Measurements from ENCODE around the gene ZNF488. TPM values are rescaled to one million over a fixed set of nuclear protein-coding genes. Genes with fewer than 3 reads are reported as not detected.

Gene ZNF488
- total and polyA plus RNA-seq, 2 donors (not counting 1 experiment from before 2014, with no cell fraction given): 0.07 TPM; not detected in 1

DNA sequence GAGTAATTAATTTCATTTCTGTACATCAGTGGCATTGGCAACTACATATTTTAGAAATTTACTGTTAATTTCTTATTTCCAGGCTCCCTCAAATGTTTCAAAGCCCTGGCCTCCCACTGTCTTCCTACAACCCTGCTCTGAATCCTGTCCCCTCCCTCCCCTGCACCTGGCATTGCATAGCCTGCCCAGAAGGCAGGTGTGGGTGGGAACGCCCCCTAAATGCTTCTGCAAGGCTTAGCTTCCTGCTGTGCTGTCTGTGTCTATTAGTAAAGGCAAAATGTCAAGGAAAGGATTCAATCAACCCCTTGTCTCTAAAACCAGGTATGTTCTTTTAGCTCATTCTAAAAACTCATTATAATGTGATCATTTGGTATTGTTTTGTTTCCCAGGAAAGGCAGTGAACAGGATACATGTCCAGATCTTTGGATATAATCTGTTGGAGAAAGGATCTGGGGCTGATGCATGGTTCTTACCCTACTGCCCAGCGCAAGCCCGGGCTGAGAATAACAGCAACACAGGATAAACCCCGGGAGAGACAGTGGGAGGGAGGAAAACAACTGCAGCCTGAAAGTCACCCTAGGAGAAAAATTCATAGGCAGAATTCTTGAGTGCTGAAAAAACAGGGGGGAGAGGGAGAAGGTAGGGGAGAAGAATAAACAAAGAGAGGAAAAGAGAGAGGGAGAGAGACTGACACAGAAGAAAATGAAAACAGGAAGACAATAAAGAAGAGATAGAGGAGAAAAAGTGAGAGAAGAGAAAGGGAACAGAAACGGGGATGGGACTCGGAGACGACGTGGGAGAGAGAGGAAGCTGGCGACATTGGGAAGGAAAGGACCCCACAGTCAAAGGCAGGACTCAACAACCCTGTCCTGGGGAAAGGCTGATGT, 589 bp downstream of the ZNF488 start:
- H3K27me3 ChIP-seq (ENCODE audit: control insufficient read depth, insufficient read depth, low read length): peaks cover 28% of the 10 kb centered on the region
- H3K9me3 ChIP-seq (ENCODE audit: control insufficient read depth, insufficient read depth, low read depth, low read length): no peaks in the 10 kb centered on the region
- H3K36me3 ChIP-seq (ENCODE audit: control insufficient read depth, insufficient read depth, low read length): no peaks in the 10 kb centered on the region
- peak overlapping the region; percentile 53 to 78 (median 68) for H3K4me3 ChIP-seq (replicated peaks in 1 of 4; ENCODE audit: control extremely low read depth in 1 of 4, insufficient read depth in 1 of 4, low read depth in 3 of 4, low read length in 4 of 4)
- no peaks in the 10 kb centered on the region for H3K4me1 ChIP-seq (ENCODE audit: control insufficient read depth, extremely low read depth, insufficient read depth, low read length)
- no peak overlapping the region for H3K9ac ChIP-seq (ENCODE audit: insufficient read depth, low read length)
- H4K20me1 ChIP-seq (ENCODE audit: control insufficient read depth, extremely low read depth, insufficient read depth, low read length): no peaks in the 10 kb centered on the region
- H3K4me2 ChIP-seq (ENCODE audit: extremely low read depth, insufficient read depth, low read length): peak overlapping the region; percentile 85
- H3K27ac ChIP-seq (ENCODE audit: insufficient read depth, low read length): no peak overlapping the region
- TF ChIP-seq, protein P1, sequence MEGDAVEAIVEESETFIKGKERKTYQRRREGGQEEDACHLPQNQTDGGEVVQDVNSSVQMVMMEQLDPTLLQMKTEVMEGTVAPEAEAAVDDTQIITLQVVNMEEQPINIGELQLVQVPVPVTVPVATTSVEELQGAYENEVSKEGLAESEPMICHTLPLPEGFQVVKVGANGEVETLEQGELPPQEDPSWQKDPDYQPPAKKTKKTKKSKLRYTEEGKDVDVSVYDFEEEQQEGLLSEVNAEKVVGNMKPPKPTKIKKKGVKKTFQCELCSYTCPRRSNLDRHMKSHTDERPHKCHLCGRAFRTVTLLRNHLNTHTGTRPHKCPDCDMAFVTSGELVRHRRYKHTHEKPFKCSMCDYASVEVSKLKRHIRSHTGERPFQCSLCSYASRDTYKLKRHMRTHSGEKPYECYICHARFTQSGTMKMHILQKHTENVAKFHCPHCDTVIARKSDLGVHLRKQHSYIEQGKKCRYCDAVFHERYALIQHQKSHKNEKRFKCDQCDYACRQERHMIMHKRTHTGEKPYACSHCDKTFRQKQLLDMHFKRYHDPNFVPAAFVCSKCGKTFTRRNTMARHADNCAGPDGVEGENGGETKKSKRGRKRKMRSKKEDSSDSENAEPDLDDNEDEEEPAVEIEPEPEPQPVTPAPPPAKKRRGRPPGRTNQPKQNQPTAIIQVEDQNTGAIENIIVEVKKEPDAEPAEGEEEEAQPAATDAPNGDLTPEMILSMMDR (conservative IDR thresholded peaks at IDR 0.05 in 1 of 2, IDR thresholded peaks at IDR 0.05 in 1 of 2; ENCODE audit: low read depth in 1 of 2, low read length in 2 of 2): no peak
- TF ChIP-seq EZH2 (IDR thresholded peaks at IDR 0.05; ENCODE audit: low read length, missing control alignments): no peak
- no peaks in the 10 kb centered on the region for H3K79me2 ChIP-seq (ENCODE audit: control insufficient read depth, insufficient read depth, low read length)
- H2AFZ ChIP-seq (ENCODE audit: low read length): peak overlapping the region; percentile 21
- no peak for DNase-seq (ENCODE audit: low read depth in 2 of 2)

DNA sequence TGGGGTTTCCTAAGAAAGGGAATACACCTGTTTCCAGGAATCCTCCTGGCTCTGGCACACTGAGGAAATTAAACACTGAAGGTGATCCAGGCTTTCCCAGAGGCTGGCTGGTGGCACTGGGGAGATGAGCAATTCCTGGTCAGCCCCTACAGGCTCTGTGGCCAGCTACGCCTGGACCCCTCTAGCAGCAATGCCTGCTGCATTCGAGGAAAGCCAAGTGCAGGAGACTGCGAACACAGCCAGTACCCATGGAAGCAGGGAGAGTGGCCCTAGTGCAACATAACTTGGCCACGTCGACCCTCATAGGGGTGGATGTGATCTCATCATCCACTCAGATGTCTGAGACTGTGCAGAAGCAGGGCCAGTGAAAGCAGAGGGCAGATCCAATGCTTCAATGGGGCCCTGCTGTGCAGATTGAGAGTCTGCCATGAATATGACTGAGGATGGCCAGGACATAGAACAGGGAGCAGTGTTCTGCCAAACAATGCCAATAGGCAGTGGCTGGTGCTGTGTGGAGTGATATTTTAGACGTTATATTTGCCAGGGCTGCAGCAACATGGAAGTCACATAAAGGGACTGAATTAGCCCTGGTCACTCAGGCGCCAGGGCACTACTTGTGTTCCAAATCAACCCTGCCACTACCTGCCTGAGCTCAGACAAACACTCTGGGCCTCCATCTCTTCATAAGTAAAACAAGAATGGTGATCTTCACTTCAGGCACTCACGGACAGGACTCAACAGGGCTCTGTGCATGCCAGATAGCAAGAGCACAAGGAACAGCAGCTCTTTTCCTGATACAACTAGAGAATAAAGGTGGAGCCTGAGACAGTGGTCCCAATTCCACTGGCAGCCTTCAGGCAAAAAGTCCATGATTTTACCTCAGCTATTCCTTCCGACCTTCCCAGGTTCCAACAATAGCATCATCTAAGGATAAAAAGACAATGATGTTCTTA, 2.4 kb downstream of the ZNF488 start:
- Histone ChIP-seq H3K27ac (ENCODE audit: insufficient read depth, low read length) (no peak overlapping the region), H3K36me3 (ENCODE audit: control insufficient read depth, insufficient read depth, low read length) (no peaks in the 10 kb centered on the region), H3K79me2 (ENCODE audit: control insufficient read depth, insufficient read depth, low read length) (no peaks in the 10 kb centered on the region), H3K4me1 (ENCODE audit: control insufficient read depth, extremely low read depth, insufficient read depth, low read length) (no peaks in the 10 kb centered on the region), H3K4me2 (ENCODE audit: extremely low read depth, insufficient read depth, low read length) (no peak overlapping the region), H4K20me1 (ENCODE audit: control insufficient read depth, extremely low read depth, insufficient read depth, low read length) (no peaks in the 10 kb centered on the region), H2AFZ (ENCODE audit: low read length) (no peak overlapping the region), H3K9ac (ENCODE audit: insufficient read depth, low read length) (no peak overlapping the region), H3K9me3 (ENCODE audit: control insufficient read depth, insufficient read depth, low read depth, low read length) (no peaks in the 10 kb centered on the region), H3K4me3 (replicated peaks in 1 of 4; ENCODE audit: control extremely low read depth in 1 of 4, insufficient read depth in 1 of 4, low read depth in 3 of 4, low read length in 4 of 4) (no peak overlapping the region), H3K27me3 (ENCODE audit: control insufficient read depth, insufficient read depth, low read length) (peaks cover 25% of the 10 kb centered on the region)
- no peak for TF ChIP-seq EZH2 (IDR thresholded peaks at IDR 0.05; ENCODE audit: low read length, missing control alignments)
- TF ChIP-seq, protein P1 (conservative IDR thresholded peaks at IDR 0.05 in 1 of 2, IDR thresholded peaks at IDR 0.05 in 1 of 2; ENCODE audit: low read depth in 1 of 2, low read length in 2 of 2): no peak
- DNase-seq (ENCODE audit: low read depth in 2 of 2): no peak

DNA sequence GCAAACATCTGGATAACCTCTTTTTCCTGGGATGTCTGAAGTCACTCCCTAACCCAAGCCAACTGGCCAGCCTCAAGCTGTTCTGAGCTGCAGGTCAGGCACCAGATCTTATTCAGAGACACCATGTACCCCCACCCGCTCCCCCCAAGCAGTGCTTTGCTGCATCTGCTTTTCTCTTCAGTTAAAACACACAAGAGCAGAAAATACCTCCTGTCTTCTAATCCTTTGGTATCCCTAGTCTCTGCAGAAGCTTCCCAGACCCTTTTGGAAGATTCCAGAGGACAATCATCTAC, 3.0 kb downstream of the ZNF488 start:
- no peaks in the 10 kb centered on the region for H4K20me1 ChIP-seq (ENCODE audit: control insufficient read depth, extremely low read depth, insufficient read depth, low read length)
- no peak overlapping the region for H2AFZ ChIP-seq (ENCODE audit: low read length)
- DNase-seq (ENCODE audit: low read depth in 2 of 2): no peak
- H3K9ac ChIP-seq (ENCODE audit: insufficient read depth, low read length): no peak overlapping the region
- no peak overlapping the region for H3K27ac ChIP-seq (ENCODE audit: insufficient read depth, low read length)
- H3K27me3 ChIP-seq (ENCODE audit: control insufficient read depth, insufficient read depth, low read length): peaks cover 26% of the 10 kb centered on the region
- TF ChIP-seq, protein P1 (conservative IDR thresholded peaks at IDR 0.05 in 1 of 2, IDR thresholded peaks at IDR 0.05 in 1 of 2; ENCODE audit: low read depth in 1 of 2, low read length in 2 of 2): no peak
- no peak for TF ChIP-seq EZH2 (IDR thresholded peaks at IDR 0.05; ENCODE audit: low read length, missing control alignments)
- H3K36me3 ChIP-seq (ENCODE audit: control insufficient read depth, insufficient read depth, low read length): no peaks in the 10 kb centered on the region
- H3K9me3 ChIP-seq (ENCODE audit: control insufficient read depth, insufficient read depth, low read depth, low read length): no peaks in the 10 kb centered on the region
- no peak overlapping the region for H3K4me2 ChIP-seq (ENCODE audit: extremely low read depth, insufficient read depth, low read length)
- H3K4me1 ChIP-seq (ENCODE audit: control insufficient read depth, extremely low read depth, insufficient read depth, low read length): no peaks in the 10 kb centered on the region
- no peaks in the 10 kb centered on the region for H3K79me2 ChIP-seq (ENCODE audit: control insufficient read depth, insufficient read depth, low read length)
- no peak overlapping the region for H3K4me3 ChIP-seq (replicated peaks in 1 of 4; ENCODE audit: control extremely low read depth in 1 of 4, insufficient read depth in 1 of 4, low read depth in 3 of 4, low read length in 4 of 4)
